ENCODE measurements around the gene HNRNPM.

HNRNPM gene

GRCh38 chr19:8482696-8483095, 37.9 kb downstream of the HNRNPM start:
- no peak for ATAC-seq

GRCh38 chr19:8483165-8483564, 38.4 kb downstream of the HNRNPM start:
- ATAC-seq: no peak
- TF ChIP-seq BACH2 (CRISPR knock-in tag; IDR thresholded peaks at IDR 0.05; ENCODE audit: borderline replicate concordance) (no peak), ISL1 (CRISPR knock-in tag; IDR thresholded peaks at IDR 0.05) (no peak), ZNF565 (CRISPR knock-in tag; conservative IDR thresholded peaks at IDR 0.05; ENCODE audit: low read depth) (no peak), ARNTL (CRISPR knock-in tag; IDR thresholded peaks at IDR 0.05; ENCODE audit: borderline replicate concordance, low read depth) (no peak), CREB5 (CRISPR knock-in tag; IDR thresholded peaks at IDR 0.05; ENCODE audit: low read depth) (no peak), POU6F1 (CRISPR knock-in tag; IDR thresholded peaks at IDR 0.05; ENCODE audit: borderline replicate concordance, low read depth) (no peak), TCF4 (CRISPR knock-in tag; IDR thresholded peaks at IDR 0.05; ENCODE audit: borderline replicate concordance) (no peak), GLIS3 (CRISPR knock-in tag; IDR thresholded peaks at IDR 0.05) (no peak), SNAI2 (CRISPR knock-in tag; IDR thresholded peaks at IDR 0.05) (no peak), TSHZ2 (CRISPR knock-in tag; IDR thresholded peaks at IDR 0.05) (no peak), PPARA (CRISPR knock-in tag; IDR thresholded peaks at IDR 0.05; ENCODE audit: borderline replicate concordance) (no peak), OSR1 (CRISPR knock-in tag; IDR thresholded peaks at IDR 0.05) (no peak), ZFP30 (CRISPR knock-in tag; IDR thresholded peaks at IDR 0.05) (no peak), PATZ1 (CRISPR knock-in tag; IDR thresholded peaks at IDR 0.05; ENCODE audit: borderline replicate concordance) (no peak), ZNF70 (CRISPR knock-in tag; IDR thresholded peaks at IDR 0.05) (no peak)

More at GRCh38 chr19:8482696-8483095, 37.9 kb downstream of the HNRNPM start:
- no peak for TF ChIP-seq TCF4 (CRISPR knock-in tag; IDR thresholded peaks at IDR 0.05; ENCODE audit: borderline replicate concordance)
- no peak for TF ChIP-seq ISL1 (CRISPR knock-in tag; IDR thresholded peaks at IDR 0.05)
- no peak for TF ChIP-seq TSHZ2 (CRISPR knock-in tag; IDR thresholded peaks at IDR 0.05)
- TF ChIP-seq CREB5 (CRISPR knock-in tag; IDR thresholded peaks at IDR 0.05; ENCODE audit: low read depth): no peak
- no peak for TF ChIP-seq RARB (CRISPR knock-in tag; IDR thresholded peaks at IDR 0.05)
- TF ChIP-seq ZNF70 (CRISPR knock-in tag; IDR thresholded peaks at IDR 0.05): no peak
- TF ChIP-seq ESRRG (CRISPR knock-in tag; IDR thresholded peaks at IDR 0.05): no peak
- TF ChIP-seq PATZ1 (CRISPR knock-in tag; IDR thresholded peaks at IDR 0.05; ENCODE audit: borderline replicate concordance): no peak
- no peak for TF ChIP-seq BACH2 (CRISPR knock-in tag; IDR thresholded peaks at IDR 0.05; ENCODE audit: borderline replicate concordance)

All from SK-N-SH treated with all-trans-retinoic acid at 6 μM for 48 hours (cell line).